Panc1 (cell line): Measurements from ENCODE around the gene DPYD. TPM values are rescaled to one million over a fixed set of nuclear protein-coding genes. Genes with fewer than 3 reads are reported as not detected.

ENCODE experiments used
- ATAC-seq: fragments of 200-7000 bp; cut with Tn5 transposase; 2 replicates; pipeline ENCODE4 v1.9.1; 2020; ENCODE audit warnings: mild to moderate bottlenecking, moderate library complexity
- BruUV-seq: library from RNA; stranded (reverse); fragments of 400-500 nt; replicated peaks from 2 replicates; lab custom pipeline; 2021; lab: Mats Ljungman, UMichigan
- CTCF ChIA-PET: fragments of 300-600 bp; sonication (Branson Sonifier 250); formaldehyde crosslinking; loops from one replicate; lab custom pipeline; 2022; ENCODE audit warnings: antibody characterized with exemption; lab: Charles Lee
- POLR2A ChIA-PET: fragments of 300-600 bp; sonication (Branson Sonifier 250); formaldehyde crosslinking; loops from one replicate; lab custom pipeline; 2022; ENCODE audit warnings: antibody characterized with exemption; lab: Charles Lee
- DNase-seq: peaks from one replicate; pipeline ENCODE4 v3.0.0-alpha.2; 2010; ENCODE audit warnings: low read depth, low spot score
- H3K27ac ChIP-seq: 2 replicates; pipeline ENCODE4 v1.5.1; 2011; ENCODE audit warnings: mild to moderate bottlenecking, low read length, inconsistent platforms
- H3K27me3 ChIP-seq: fragments of 200-500 bp; sonication (Bioruptor generic); 2 replicates; pipeline ENCODE4 v1.6.0; 2014; ENCODE audit warnings: low read length, inconsistent platforms; ENCODE audit not compliant: control insufficient read depth, insufficient read depth
- H3K36me3 ChIP-seq: fragments of 200-500 bp; sonication (Bioruptor generic); 2 replicates; pipeline ENCODE4 v1.5.1; 2014; ENCODE audit warnings: inconsistent platforms, mild to moderate bottlenecking, low read length, moderate library complexity; ENCODE audit not compliant: control insufficient read depth, insufficient read depth
- H3K4me1 ChIP-seq: 2 replicates; pipeline ENCODE4 v1.5.1; 2011; ENCODE audit warnings: inconsistent platforms, mild to moderate bottlenecking, low read length, moderate library complexity; ENCODE audit not compliant: control insufficient read depth, insufficient read depth
- H3K4me3 ChIP-seq, 2 experiments: 2 replicates each; pipeline ENCODE4 v1.5.1; 2011 to 2012; ENCODE audit warnings: low read depth in 2 of 2, low read length in 2 of 2, mild to moderate bottlenecking in 2 of 2, inconsistent platforms in 1 of 2, moderate library complexity in 1 of 2
- H3K9me3 ChIP-seq: fragments of 200-500 bp; sonication (Bioruptor generic); 2 replicates; pipeline ENCODE4 v1.5.1; 2014; ENCODE audit warnings: low read depth, mild to moderate bottlenecking, inconsistent platforms, low read length, moderate library complexity; ENCODE audit not compliant: control insufficient read depth, insufficient read depth
- POLR2AphosphoS5 ChIP-seq: IDR thresholded peaks from 2 replicates; pipeline ENCODE4 v1.6.1; 2012; ENCODE audit warnings: mild to moderate bottlenecking, low read depth, low read length, moderate library complexity
- REST ChIP-seq, 2 experiments: IDR thresholded peaks; 2 replicates each; pipeline ENCODE4 v1.6.1; 2011 to 2012; ENCODE audit warnings: low read depth in 2 of 2, control low read depth in 1 of 2, low read length in 1 of 2, mild to moderate bottlenecking in 1 of 2, moderate library complexity in 1 of 2; ENCODE audit not compliant: insufficient read depth in 1 of 2
- SIN3A ChIP-seq: IDR thresholded peaks from 2 replicates; pipeline ENCODE4 v1.6.1; 2012; ENCODE audit warnings: low read depth, mild to moderate bottlenecking, low read length, moderate library complexity, borderline replicate concordance; ENCODE audit not compliant: insufficient read depth
- TCF7L2 ChIP-seq: IDR thresholded peaks from 2 replicates; pipeline ENCODE4 v1.6.1; 2011; ENCODE audit warnings: mild to moderate bottlenecking, low read depth, low read length, inconsistent platforms
- in situ Hi-C: cut with HindIII; loops from 2 replicates; pipeline ENCODE4 v1.10.0; 2016; ENCODE audit warnings: low sequenced_read_pairs, low pct_unique_long_range_greater_than_20kb
- intact Hi-C: fragments of 100-400 bp; cut with micrococcal nuclease; formaldehyde crosslinking; loops from one replicate; pipeline ENCODE4 v1.10.0; 2022; ENCODE audit not compliant: unreplicated experiment
- total RNA-seq: library from RNA; stranded (reverse); gene quantifications from one replicate; pipeline ENCODE4 v1.2.1, GENCODE V29; 2021; ENCODE audit not compliant: unreplicated experiment
- TF ChIP-seq, protein P1 (sequence below): fragments of 450-650 bp; IDR thresholded peaks from 2 replicates; pipeline ENCODE4 v1.5.1; 2017; ENCODE audit warnings: mild to moderate bottlenecking

Gene DPYD
- total RNA-seq, 1 experiment from 2014 or later: 2.0 TPM

DNA sequence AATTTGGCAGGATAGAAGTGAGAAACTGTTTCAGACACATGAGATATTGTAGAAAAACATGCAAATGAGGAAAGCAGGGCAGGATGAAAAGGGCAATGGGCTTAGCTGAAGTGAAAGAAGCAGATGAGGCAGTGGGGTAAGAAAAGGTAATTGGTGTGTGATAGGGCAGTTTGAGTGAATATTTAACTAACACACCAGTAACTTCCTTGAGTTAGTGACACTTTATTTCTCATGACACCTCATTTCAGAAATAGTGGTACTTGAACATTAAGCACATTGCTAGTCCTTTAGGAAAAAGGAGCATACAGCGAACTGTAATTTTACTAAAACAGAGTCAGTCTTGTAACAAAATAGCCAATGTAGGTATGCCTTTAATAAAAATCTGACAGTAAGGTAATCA is 415.0 kb downstream of the DPYD start:
- intact Hi-C loops (no loop called here), in situ Hi-C loops (no loop called here)
- TF ChIP-seq TCF7L2: no peak
- TF ChIP-seq, protein P1, sequence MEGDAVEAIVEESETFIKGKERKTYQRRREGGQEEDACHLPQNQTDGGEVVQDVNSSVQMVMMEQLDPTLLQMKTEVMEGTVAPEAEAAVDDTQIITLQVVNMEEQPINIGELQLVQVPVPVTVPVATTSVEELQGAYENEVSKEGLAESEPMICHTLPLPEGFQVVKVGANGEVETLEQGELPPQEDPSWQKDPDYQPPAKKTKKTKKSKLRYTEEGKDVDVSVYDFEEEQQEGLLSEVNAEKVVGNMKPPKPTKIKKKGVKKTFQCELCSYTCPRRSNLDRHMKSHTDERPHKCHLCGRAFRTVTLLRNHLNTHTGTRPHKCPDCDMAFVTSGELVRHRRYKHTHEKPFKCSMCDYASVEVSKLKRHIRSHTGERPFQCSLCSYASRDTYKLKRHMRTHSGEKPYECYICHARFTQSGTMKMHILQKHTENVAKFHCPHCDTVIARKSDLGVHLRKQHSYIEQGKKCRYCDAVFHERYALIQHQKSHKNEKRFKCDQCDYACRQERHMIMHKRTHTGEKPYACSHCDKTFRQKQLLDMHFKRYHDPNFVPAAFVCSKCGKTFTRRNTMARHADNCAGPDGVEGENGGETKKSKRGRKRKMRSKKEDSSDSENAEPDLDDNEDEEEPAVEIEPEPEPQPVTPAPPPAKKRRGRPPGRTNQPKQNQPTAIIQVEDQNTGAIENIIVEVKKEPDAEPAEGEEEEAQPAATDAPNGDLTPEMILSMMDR: no peak
- TF ChIP-seq REST (IDR thresholded peaks at IDR 0.05; ENCODE audit: insufficient read depth in 1 of 2, low read depth in 2 of 2, low read length in 1 of 2): no peak
- no peak for TF ChIP-seq SIN3A
- CTCF ChIA-PET: no interaction called here
- Histone ChIP-seq H3K4me1 (no peaks in the 10 kb centered on the region), H3K4me3 (no peak overlapping the region), H3K9me3 (no peaks in the 10 kb centered on the region), H3K36me3 (no peaks in the 10 kb centered on the region), H3K27me3 (no peaks in the 10 kb centered on the region), H3K27ac (no peak overlapping the region)
- POLR2A ChIA-PET: no interaction called here
- DNase-seq: no peak
- no TSS peak for BruUV-seq
- ATAC-seq: no peak

GRCh38 chr1:97505289-97505688 is 415.5 kb downstream of the DPYD start:
- no peaks in the 10 kb centered on the region for H3K9me3 ChIP-seq
- no peak for DNase-seq
- ChIA-PET POLR2A (no interaction called here), CTCF (no interaction called here)
- H3K4me3 ChIP-seq: no peak overlapping the region
- in situ Hi-C loops: no loop called here
- TF ChIP-seq REST (IDR thresholded peaks at IDR 0.05; ENCODE audit: insufficient read depth in 1 of 2, low read depth in 2 of 2, low read length in 1 of 2) (no peak), TCF7L2 (no peak), SIN3A (no peak), POLR2AphosphoS5 (no peak)
- TF ChIP-seq, protein P1: no peak
- intact Hi-C loops: no loop called here
- BruUV-seq: no TSS peak
- H3K4me1 ChIP-seq: no peaks in the 10 kb centered on the region
- H3K36me3 ChIP-seq: no peaks in the 10 kb centered on the region
- ATAC-seq: no peak
- no peaks in the 10 kb centered on the region for H3K27me3 ChIP-seq
- H3K27ac ChIP-seq: no peak overlapping the region
